K562 (cell line): ENCODE data around the gene UBXN11.
A peak's percentile ranks its signal among the peaks of the same experiment; 100 is the strongest.
"Not testable (repeated sequence)": the region's sequence is repeated elsewhere in the genome, so short reads cannot be mapped to it uniquely, and the experiment has no call there.

Source experiments
- BMI1 ChIP-seq: fragments of 150-350 bp; IDR thresholded peaks from 2 replicates; pipeline ENCODE4 v1.6.1; 2014; ENCODE audit warnings: low read length
- CTCF ChIP-seq, 3 experiments: IDR thresholded peaks in 2 of 3; conservative IDR thresholded peaks in 1 of 3; 2 replicates each; pipeline ENCODE4 v1.5.1; 2011 to 2012; ENCODE audit warnings: low read length in 3 of 3, mild to moderate bottlenecking in 3 of 3, control low read depth in 2 of 3, improper control_type of control experiment in 1 of 3, inconsistent platforms in 1 of 3, low read depth in 1 of 3, mixed read lengths in 1 of 3, moderate library complexity in 1 of 3; ENCODE audit not compliant: insufficient read depth in 2 of 3
- ESRRA ChIP-seq: fragments of 450-650 bp; IDR thresholded peaks from 2 replicates; pipeline ENCODE4 v1.6.1; 2014; ENCODE audit warnings: low read depth, mild to moderate bottlenecking, moderate library complexity, borderline replicate concordance
- EZH2 ChIP-seq: IDR thresholded peaks from 2 replicates; pipeline ENCODE4 v1.6.1; 2012; ENCODE audit warnings: low read depth, mild to moderate bottlenecking, inconsistent platforms, low read length, borderline replicate concordance
- MYNN ChIP-seq, 2 experiments: sonication (generic); formaldehyde crosslinking in 1 of 2; IDR thresholded peaks; 2 replicates each; pipeline versions ENCODE4 v1.5.0 to v1.6.1; 2016 to 2020; ENCODE audit warnings: antibody characterized with exemption in 1 of 2, missing genetic modification reagents in 1 of 2
- NFYB ChIP-seq: IDR thresholded peaks from 2 replicates; pipeline ENCODE4 v1.6.1; 2011; ENCODE audit warnings: mild to moderate bottlenecking, moderate library complexity; ENCODE audit not compliant: insufficient read length; ENCODE audit errors: extremely low read depth
- POLR2A ChIP-seq: fragments of 450-650 bp; conservative IDR thresholded peaks from 2 replicates; pipeline ENCODE4 v1.6.1; 2016
- SRF ChIP-seq, 2 experiments: fragments of 250-450, 450-650 bp in 1 of 2; sonication (Bioruptor Pico) in 1 of 2; sonication (generic) in 1 of 2; formaldehyde crosslinking; IDR thresholded peaks; 2 replicates each; pipeline versions ENCODE4 v1.5.0 to v1.5.1; 2020 to 2022; ENCODE audit warnings: mild to moderate bottlenecking in 1 of 2, missing genetic modification reagents in 1 of 2
- TCF3 ChIP-seq: sonication (generic); formaldehyde crosslinking; IDR thresholded peaks from 2 replicates; pipeline ENCODE4 v1.4.0; 2020; ENCODE audit warnings: mild to moderate bottlenecking, missing genetic modification reagents
- TCF7 ChIP-seq: sonication (generic); IDR thresholded peaks from 2 replicates; pipeline ENCODE4 v1.6.1; 2016; ENCODE audit warnings: antibody characterized with exemption, borderline replicate concordance
- ZNF121 ChIP-seq: sonication (generic); formaldehyde crosslinking; conservative IDR thresholded peaks from 2 replicates; pipeline ENCODE4 v1.8.0; 2022; ENCODE audit warnings: missing genetic modification reagents

GRCh38 chr1:26307966-26308899 is 1.8 kb upstream of the UBXN11 start:
- peak; percentile 36; the same call in 1 of the 2 replicates for TF ChIP-seq POLR2A
- not testable (repeated sequence) for TF ChIP-seq CTCF (IDR thresholded peaks at IDR 0.05 in 2 of 3, conservative IDR thresholded peaks at IDR 0.05 in 1 of 3; ENCODE audit: insufficient read depth in 2 of 3, low read depth in 1 of 3, low read length in 3 of 3); MYNN (IDR thresholded peaks at IDR 0.05); MYNN (CRISPR knock-in tag; IDR thresholded peaks at IDR 0.05); ZNF121 (CRISPR knock-in tag); TCF7; EZH2; BMI1; ESRRA; NFYB; SRF (CRISPR knock-in tag; IDR thresholded peaks at IDR 0.05)
- TF ChIP-seq TCF3: peak; percentile 69
